NCI-H128 (cell line): ENCODE data around the gene RTTN.
A peak's percentile ranks its signal among the peaks of the same experiment; 100 is the strongest.

Source experiments
- DNase-seq: peaks from one replicate; lab custom pipeline; 2025; ENCODE audit not compliant: unreplicated experiment; lab: John Stamatoyannopoulos, UW

Gene RTTN

GRCh38 chr18:70200286-70200685 is 5.2 kb downstream of the RTTN start:
- DNase-seq, result no peak

GRCh38 chr18:70197844-70198243 is 7.6 kb downstream of the RTTN start:
- DNase-seq, result no peak

GRCh38 chr18:70197026-70197425 is 8.5 kb downstream of the RTTN start:
- no peak for DNase-seq

GRCh38 chr18:70195852-70196434 is 9.5 kb downstream of the RTTN start:
- peak; percentile 3 for DNase-seq

GRCh38 chr18:70195014-70195614 is 10.4 kb downstream of the RTTN start:
- no peak for DNase-seq

GRCh38 chr18:70194227-70194890 is 11.1 kb downstream of the RTTN start:
- DNase-seq, result no peak

GRCh38 chr18:70190529-70190928 is 15.0 kb downstream of the RTTN start:
- no peak for DNase-seq

- DNase-seq, result no peak
Measured at GRCh38 chr18:70188113-70188512, 17.4 kb downstream of the RTTN start.

GRCh38 chr18:70183441-70183840 is 22.0 kb downstream of the RTTN start:
- no peak for DNase-seq

GRCh38 chr18:70182548-70182947 is 22.9 kb downstream of the RTTN start:
- DNase-seq, result no peak

- no peak for DNase-seq
Measured at GRCh38 chr18:70181725-70182124, 23.8 kb downstream of the RTTN start.

- DNase-seq, result no peak
Measured at GRCh38 chr18:70181015-70181414, 24.5 kb downstream of the RTTN start.

GRCh38 chr18:70176537-70176936 is 28.9 kb downstream of the RTTN start:
- no peak for DNase-seq

- no peak for DNase-seq
Measured at GRCh38 chr18:70175216-70175615, 30.3 kb downstream of the RTTN start.

- no peak for DNase-seq
Measured at GRCh38 chr18:70172225-70172624, 33.3 kb downstream of the RTTN start.

GRCh38 chr18:70169747-70170146 is 35.7 kb downstream of the RTTN start:
- no peak for DNase-seq

GRCh38 chr18:70166668-70167067 is 38.8 kb downstream of the RTTN start:
- DNase-seq, result no peak

- no peak for DNase-seq
Measured at GRCh38 chr18:70165936-70166335, 39.6 kb downstream of the RTTN start.

GRCh38 chr18:70160073-70160678 is 45.3 kb downstream of the RTTN start:
- DNase-seq, result no peak

GRCh38 chr18:70158992-70159717 is 46.3 kb downstream of the RTTN start:
- no peak for DNase-seq

- no peak for DNase-seq
Measured at GRCh38 chr18:70156886-70157285, 48.6 kb downstream of the RTTN start.
